GM21447 (cell line): ENCODE measurements around the gene CCDC186.
A peak's percentile ranks its signal among the peaks of the same experiment; 100 is the strongest.

Source experiments
- ATAC-seq: cut with Tn5 transposase; IDR thresholded peaks from one replicate; pipeline ENCODE4 v1.9.1; 2021; ENCODE audit not compliant: unreplicated experiment

Gene CCDC186

GRCh38 chr10:114115661-114116445, 58.1 kb downstream of the CCDC186 start:
- no peak for ATAC-seq

- ATAC-seq: no peak
Observed at GRCh38 chr10:114110174-114110972, 63.6 kb downstream of the CCDC186 start.

GRCh38 chr10:114103284-114103683, 70.7 kb downstream of the CCDC186 start:
- no peak for ATAC-seq

GRCh38 chr10:114102256-114102655, 71.7 kb downstream of the CCDC186 start:
- ATAC-seq: no peak

GRCh38 chr10:114100848-114101741, 72.9 kb downstream of the CCDC186 start:
- no peak for ATAC-seq

GRCh38 chr10:114096864-114097263, 77.1 kb downstream of the CCDC186 start:
- ATAC-seq: no peak

GRCh38 chr10:114095559-114096337, 78.3 kb downstream of the CCDC186 start:
- peak; percentile 57 for ATAC-seq

- no peak for ATAC-seq
Observed at GRCh38 chr10:114094795-114095194, 79.2 kb downstream of the CCDC186 start.

GRCh38 chr10:114087655-114088054, 86.3 kb downstream of the CCDC186 start:
- no peak for ATAC-seq

GRCh38 chr10:114087255-114087654, 86.7 kb downstream of the CCDC186 start:
- ATAC-seq: no peak

GRCh38 chr10:114084215-114084614, 89.8 kb downstream of the CCDC186 start:
- no peak for ATAC-seq

GRCh38 chr10:114083040-114083439, 91.0 kb downstream of the CCDC186 start:
- no peak for ATAC-seq

GRCh38 chr10:114081911-114082583, 92.0 kb downstream of the CCDC186 start:
- no peak for ATAC-seq

- no peak for ATAC-seq
Observed at GRCh38 chr10:114079421-114079820, 94.6 kb downstream of the CCDC186 start.

- no peak for ATAC-seq
Observed at GRCh38 chr10:114078346-114078745, 95.7 kb downstream of the CCDC186 start.

- no peak for ATAC-seq
Observed at GRCh38 chr10:114077815-114078219, 96.2 kb downstream of the CCDC186 start.

- no peak for ATAC-seq
Observed at GRCh38 chr10:114077347-114077746, 96.7 kb downstream of the CCDC186 start.

- no peak for ATAC-seq
Observed at GRCh38 chr10:114075093-114075492, 98.9 kb downstream of the CCDC186 start.

- no peak for ATAC-seq
Observed at GRCh38 chr10:114073395-114074186, 100.4 kb downstream of the CCDC186 start.
